NCI-H2029 (cell line): ENCODE data around the gene WDR19.
A peak's percentile ranks its signal among the peaks of the same experiment; 100 is the strongest.
"Not testable (repeated sequence)": the region's sequence is repeated elsewhere in the genome, so short reads cannot be mapped to it uniquely, and the experiment has no call there.

ENCODE experiments used
- DNase-seq: peaks from one replicate; lab custom pipeline; 2025; lab: John Stamatoyannopoulos, UW

Gene WDR19

DNA sequence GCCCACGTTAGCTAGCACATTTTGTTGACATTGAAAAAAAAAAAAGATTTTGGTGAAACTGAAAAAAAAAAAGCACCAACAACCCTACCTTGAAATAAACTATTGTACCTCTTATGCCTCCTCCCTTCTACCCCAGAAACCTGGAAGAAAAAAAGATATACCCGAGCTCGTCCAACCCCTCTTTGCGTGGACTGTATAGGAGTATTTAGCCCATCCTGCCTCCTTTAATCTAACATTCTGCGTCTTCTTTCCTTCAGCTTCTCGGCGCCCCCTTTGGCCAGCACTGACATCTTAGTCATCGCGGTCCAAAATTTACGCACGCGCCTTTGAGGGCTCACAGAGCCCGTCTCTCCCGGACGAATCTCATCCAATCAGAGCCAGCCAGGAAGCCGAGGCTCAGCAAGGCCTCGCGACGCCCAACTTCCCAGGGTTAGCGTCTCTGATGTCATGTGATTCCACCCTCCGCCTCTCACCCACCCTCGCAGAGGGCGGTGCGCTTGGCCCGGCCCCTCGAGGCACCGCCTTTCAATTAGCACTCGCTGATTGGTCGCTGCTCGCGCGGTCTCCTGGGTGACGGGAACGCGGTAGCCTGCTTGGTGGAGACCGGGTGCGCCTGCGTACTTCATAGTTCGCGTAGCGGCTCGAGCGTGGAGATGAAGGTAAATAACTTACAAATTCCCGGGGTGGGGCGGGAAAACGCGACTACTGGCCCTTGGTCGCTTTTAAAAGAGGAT lies at the start of gene WDR19:
Gene WDR19, plus strand, starts transcription at position 625 of the 734 bp plus-strand sequence. Its CDS starts 29 bp downstream, at position 654.
- DNase-seq: peak; percentile 98

DNA sequence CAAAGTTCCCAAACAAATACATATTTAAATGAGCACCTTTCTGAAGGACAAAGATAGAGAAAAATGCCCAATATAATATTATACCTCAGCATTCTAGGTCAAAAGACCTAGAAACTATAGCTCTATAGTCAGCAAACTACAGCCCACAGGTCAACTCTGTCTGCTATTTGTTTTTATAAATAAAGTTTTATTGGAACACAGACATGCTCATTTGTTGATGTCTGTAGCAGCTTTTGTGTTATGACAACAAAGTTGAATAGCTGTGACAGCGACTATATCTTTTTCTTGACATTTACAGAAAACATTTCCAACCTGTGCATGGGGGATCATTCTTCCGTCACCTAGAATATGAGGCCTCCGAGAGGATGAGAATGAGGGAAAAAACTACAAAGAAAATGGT lies 48.7 kb upstream of the WDR19 start:
- DNase-seq: no peak

DNA sequence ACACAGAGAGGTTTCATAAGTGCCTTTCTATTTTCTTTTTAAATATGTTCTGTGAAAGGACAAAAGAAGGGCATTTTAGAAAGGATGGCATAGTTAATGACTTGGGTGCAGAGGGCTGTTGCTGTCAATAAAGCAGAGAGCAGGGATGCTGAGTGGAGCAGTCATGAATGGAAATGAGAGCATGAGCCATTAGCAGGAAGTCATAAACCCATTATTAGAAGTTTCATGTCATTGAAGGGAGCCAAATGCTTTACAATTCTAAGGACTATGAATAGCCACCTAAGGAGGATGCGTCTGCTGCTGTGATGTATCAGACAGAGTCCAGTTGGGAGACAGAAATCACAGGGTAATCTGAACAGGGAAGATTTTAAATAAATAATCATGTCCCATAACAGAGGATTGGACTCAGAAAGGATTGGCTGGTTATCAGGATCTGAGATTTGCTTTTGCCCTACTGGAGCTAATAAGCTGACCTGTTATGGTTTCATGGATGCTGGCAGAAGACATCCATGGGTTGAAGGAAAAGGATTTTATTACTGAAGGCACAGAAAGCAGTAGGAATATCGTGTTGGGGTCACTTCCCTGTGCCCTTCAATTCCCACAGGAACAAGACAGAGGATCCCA lies 47.5 kb upstream of the WDR19 start:
- no peak for DNase-seq

DNA sequence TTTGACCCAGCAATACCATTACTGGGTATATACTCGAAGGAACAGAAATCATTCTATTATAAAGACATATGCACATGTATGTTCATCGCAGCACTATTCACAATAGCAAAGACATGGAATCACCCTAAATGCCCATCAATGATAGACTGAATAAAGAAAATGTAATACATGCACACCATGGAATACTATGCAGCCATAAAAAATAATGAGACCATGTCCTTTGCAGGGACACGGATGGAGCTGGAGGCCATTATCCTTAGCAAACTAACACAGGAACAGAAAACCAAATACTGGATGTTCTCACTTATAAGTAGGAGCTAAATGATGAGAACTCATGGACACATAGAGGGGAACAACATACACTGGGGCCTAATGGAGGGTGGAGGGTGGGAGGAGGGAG lies 44.1 kb upstream of the WDR19 start:
- DNase-seq: not testable (repeated sequence)

DNA sequence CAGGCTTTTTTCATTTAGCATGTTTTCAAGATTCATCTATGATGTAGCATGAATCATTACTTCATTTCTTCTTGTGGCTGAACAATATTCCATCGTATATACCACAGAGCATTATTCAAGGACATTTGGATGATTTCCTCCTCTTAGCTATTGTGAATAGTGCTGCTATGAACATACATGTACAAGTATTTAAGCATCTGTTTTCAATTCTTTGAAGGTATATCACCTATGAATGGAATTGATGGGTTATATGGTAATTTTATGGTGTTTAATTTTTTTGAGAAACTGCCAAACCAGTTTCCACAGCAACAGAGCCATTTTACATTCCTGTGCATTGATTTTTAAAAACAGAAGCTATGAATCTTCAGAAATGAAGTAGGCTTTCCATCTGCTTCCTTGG lies 36.1 kb upstream of the WDR19 start:
- no peak for DNase-seq

DNA sequence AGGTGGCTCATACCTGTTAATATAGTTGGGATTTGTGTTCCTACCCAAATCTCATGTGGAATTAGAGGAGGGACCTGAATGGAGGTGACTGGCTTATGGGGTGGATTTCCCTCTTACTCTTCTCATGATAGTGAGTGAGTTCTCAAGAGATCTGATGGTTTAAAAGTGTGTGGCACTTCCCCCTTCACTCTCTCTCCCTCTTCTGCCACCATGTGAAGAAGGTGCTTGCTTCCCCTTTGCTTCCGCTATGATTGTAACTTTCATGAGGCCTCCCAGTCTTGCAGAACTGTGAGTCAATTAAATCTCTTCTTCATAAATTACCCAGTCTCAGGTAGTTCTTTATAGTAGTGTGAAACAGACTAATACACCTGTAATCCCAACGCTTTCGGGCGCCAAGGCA lies 28.3 kb upstream of the WDR19 start:
- DNase-seq: no peak

DNA sequence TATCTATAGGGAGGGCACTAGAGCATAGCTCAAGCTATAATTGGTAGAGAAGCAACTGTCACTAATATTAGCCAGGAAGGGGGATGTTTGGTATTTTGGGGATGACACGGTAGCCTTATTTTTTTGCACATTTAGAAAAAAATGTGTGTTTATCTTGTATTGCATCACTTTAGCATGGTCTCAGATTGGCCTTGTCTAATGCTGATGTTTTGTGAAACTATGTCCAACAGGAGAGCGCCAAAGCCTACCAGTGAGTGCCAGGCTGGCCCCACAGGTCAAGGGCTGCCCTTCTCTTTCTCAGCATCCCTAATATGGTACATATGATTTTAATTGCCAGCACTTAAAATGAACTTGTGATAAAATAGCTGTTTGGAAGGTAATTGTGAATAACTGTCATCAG lies 24.8 kb upstream of the WDR19 start:
- no peak for DNase-seq

DNA sequence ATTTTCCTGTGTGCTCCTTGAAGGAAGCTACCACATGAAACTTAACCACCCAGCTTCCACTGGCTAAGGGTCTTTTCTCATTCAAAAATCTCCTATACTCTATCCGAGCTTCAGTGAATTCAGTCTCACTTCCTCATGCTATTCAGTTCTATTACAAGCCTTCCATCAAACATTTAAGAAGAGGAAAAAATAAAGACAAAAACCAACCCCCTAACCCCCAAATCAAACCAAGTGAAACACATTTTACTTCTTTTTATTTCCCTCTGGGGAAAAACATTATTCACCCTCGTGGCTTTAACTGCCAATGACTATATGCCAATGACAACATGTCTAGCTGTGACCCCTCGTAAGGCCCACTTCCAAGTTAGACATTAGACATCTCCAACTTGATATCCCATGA lies 16.2 kb upstream of the WDR19 start:
- DNase-seq: no peak

DNA sequence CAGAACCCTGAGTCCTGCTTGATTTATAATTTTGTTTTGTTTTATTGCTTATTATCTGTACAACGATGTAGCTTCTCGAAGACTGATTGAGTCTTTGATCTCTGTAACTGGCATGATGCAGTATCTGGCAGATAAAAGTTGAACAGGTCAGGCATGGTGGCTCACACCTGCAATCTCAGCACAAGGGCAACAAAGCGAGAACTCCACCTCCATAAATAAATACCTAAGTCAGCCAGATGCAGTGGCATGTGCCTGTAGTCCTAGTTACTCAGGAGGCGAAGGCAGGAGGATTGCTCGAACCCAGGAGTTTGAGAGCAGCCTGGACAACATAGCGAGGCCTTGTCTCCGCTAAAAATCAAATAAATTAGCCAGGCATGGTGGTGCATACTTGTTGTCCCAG lies 15.7 kb upstream of the WDR19 start:
- no peak for DNase-seq

DNA sequence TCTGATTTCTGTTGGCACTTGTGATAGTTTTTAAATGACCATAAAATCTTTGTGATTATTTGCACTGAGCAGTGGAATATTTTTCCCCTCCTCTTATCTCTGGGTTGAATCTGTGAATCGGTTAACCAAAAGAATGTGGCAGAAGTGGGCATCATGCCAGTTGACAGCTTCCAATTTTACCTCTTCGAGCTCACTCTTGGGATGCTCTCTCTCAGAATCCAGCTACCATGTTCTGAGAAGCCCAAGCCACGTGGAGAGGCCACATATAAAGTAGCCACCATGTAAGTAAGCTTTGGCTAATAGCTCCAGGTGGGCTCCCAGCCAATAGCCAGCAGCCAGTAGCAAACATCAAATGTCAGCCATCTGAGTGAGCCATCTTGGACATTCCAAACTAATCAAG lies 12.9 kb upstream of the WDR19 start:
- no peak for DNase-seq

DNA sequence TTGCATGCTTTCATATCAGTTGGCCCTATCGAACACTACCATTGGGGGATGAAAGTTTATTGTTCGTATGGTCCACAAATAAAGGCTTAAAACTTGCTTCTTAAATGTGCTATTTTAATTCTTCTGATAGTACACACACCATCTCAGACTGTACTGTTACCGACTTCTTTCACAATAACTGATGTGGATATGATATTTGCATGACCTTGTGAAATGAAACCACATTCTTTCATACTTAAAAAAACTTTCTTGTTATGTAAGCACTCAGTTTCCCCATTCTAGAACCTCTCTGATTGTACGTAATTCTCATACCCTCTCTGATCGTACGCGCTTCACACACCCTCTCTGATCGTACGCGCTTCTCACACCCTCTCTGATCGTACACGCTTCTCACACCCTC lies 12.0 kb upstream of the WDR19 start:
- DNase-seq: no peak

DNA sequence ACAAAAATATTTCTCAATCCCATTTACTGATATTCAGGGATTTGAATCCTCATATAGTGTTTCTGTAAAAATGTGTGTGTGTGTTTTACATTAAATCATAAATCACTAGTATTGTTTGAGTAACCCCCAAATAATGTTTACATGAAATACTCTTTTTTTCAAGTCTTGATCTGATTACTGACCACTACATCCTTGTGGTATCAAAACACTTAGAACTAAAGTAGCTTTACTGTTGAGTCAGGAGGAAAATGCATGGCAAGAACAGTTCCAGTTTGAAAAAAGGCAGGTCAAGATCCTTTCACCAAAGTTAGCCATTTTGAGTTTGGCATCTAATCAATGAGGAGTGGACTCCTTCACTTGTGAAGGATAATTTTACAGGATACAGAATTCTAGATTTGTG lies 3.6 kb upstream of the WDR19 start:
- no peak for DNase-seq

DNA sequence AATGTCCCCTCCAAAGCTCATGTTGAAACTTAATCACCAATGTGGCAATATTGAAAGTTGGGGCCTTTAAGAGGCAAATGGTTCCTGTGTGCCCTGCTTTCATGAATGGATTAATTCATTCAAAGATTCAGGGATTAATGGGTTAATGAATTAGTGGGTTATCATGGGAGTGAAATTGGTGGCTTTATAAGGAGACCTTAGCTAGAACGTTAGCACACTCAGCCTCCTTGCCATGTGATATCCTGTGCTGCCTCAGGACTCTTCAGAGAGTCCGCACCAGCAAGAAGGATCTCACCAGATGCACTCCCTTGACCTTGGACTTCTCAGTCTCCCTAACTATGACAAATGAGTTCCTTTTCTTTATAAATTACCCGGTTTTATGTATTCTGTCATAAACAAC lies 2.6 kb upstream of the WDR19 start:
- no peak for DNase-seq

DNA sequence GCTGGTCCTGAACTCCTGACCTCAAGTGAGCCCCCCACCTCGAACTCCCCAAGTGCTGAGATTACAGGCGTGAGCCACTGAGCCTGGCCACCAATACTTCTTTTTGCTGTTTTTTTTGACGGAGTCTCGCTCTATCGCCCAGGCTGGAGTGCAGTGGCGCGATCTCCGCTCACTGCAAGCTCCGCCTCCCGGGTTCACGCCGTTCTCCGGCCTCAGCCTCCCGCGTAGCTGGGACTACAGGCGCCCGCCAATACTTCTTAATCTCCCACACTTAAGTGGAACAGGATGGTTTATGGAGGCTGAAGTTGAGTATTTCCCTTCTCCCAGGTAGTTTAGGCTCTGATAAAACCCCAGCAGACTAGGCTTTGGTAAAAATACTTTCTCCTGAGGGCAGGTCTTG lies 1.7 kb upstream of the WDR19 start:
- DNase-seq: not testable (repeated sequence)

DNA sequence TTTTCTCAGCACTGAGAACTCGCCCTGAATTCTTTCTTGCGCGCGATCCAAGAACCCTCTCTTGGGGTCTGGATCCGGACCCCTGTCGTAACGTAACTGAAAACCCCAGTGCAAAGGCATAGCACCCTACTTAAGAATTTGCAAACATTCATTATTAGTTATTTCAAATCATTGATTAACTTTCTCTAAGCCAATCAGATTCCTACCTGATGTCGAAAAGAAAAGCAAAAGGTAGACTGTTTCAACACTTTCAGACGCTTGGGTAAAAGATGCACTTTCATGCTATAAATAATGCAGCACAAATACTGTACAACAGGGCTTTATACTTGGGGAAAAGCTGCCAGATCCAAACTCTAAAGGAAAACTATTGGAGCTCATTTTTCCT lies 817 bp upstream of the WDR19 start:
- no peak for DNase-seq

DNA sequence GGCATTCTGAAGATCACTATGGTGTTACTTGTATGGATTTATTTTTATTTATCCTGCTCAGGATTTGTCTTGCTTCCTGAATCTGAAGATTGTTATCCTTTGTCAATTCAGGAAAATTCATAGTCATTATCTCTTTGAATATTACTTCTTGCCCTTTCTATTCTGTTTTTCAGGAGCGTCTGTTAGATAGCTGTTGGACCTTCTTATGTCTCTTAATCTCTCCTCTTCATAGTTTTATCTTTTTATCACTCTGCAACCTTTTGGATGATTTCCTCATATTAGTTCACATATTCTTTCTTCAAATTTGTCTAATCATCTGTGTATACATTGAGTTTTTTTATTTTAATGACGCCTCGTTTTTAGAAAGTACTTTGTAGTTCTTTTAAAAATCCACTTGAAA lies 19.6 kb downstream of the WDR19 start:
- DNase-seq: no peak

DNA sequence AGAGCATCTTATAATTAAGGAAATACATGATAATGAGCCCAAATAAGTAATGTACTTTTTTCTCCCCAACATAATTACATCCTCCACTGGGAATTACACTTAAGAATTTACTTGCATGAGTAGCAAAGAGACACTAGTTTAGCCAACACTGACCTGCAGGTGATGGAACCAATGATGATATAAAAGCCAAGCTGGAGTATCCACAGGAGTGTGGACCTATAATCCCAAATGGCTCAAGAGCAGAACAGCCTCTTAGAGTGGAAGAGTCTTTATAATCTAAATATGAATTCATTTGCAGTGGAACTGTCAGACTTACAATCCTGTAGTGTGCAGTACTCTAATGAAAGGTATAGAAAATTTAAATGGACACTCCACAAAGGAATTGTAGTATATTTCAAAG lies 22.2 kb downstream of the WDR19 start:
- DNase-seq: no peak

DNA sequence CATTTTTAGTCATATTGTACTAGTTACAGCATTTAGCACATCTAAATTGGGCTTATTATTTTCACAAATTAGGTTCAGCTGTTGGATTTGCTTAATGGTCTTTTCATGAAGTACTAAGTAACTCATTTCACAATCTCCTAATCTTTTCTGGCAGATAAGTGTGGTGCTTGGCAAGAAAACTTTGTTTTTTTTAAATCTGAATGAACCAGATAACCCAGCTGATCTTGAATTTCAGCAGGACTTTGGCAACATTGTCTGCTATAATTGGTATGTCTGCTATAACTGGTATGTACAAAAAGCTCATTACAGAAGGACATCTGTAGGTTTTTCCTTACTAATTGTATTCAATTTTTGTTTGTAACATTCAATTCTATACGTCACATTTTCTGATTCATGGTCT lies 22.7 kb downstream of the WDR19 start:
- DNase-seq: no peak

DNA sequence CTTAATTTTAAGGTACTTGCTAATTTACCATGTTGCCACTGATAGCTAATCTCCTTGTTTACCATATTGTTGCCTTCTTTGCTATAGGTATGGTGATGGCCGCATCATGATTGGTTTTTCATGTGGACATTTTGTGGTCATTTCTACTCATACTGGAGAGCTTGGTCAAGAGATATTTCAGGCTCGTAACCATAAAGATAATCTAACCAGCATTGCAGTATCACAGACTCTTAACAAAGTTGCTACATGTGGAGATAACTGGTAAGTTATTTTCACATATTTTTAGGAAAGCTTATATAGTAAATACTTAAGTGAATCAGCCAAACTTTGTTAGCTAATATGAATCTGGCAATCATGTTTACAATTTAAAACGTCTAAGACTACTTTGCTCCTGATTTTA lies 23.1 kb downstream of the WDR19 start:
- no peak for DNase-seq

DNA sequence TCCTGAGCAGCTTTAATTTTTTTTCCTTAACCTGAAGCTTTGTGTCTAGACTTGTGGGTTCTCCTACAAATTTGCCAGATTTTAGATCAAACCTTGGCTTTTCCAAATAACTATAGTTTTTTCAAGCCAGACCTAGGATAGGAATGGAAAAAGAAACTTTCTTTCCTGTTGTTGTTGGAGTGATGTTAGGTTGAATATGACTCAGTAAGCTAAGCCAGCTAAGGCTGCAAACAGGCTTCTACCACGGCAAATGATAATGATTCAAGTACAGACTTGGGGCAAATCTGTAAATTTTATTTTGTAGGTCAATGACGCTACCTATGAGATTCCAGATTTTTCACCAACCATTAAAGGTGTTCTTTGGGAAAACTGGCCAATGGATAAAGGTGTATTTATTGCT lies 45.6 kb downstream of the WDR19 start:
- DNase-seq: no peak

DNA sequence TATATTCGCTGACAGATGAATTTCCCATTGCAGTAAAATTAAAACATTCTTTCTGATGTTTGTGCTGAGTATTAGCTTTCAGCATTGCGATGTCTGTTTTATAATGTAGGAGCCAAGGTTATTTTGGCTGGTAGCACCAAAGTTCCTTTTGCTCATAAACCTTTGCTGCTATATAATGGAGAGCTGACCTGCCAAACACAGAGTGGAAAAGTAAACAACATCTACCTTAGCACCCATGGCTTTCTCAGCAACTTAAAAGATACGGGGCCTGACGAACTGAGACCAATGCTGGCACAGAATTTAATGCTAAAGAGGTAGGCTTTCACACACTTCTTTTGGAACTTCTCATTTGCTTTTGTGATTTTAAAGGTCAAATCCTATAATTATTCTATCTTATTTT lies 46.0 kb downstream of the WDR19 start:
- no peak for DNase-seq

DNA sequence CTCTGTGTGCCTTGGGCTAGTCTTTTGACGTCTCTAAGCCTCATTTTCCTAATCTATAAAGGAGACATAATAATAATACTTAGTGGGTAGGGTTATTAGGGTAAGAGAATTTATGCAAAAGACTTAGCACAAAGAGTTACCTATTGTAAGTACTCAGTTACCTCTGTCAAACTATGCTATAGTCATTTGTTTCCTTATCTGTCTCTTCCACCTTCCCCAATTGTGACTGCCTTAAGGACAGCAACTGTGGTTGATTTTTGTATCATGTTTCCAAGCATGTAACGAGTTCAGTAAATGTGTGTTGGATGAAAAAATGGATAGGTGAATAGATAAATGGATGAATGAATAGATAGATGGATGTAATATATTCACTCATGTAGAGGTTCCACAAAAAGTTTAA lies 48.1 kb downstream of the WDR19 start:
- DNase-seq: no peak

DNA sequence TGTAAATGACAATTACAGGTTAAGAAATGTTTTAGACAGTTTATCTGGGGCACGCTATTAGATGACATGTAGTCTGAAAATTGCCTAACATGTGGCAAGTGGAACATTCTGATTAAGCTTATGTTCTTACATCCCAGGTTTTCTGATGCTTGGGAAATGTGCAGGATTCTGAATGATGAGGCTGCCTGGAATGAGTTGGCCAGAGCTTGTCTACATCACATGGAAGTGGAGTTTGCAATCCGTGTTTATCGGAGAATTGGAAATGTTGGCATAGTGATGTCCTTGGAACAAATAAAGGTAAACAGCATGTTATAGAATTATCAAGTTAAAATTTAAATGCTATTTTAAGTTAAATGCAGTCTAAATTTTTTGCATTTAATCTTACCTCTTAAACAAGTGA lies 49.3 kb downstream of the WDR19 start:
- no peak for DNase-seq

DNA sequence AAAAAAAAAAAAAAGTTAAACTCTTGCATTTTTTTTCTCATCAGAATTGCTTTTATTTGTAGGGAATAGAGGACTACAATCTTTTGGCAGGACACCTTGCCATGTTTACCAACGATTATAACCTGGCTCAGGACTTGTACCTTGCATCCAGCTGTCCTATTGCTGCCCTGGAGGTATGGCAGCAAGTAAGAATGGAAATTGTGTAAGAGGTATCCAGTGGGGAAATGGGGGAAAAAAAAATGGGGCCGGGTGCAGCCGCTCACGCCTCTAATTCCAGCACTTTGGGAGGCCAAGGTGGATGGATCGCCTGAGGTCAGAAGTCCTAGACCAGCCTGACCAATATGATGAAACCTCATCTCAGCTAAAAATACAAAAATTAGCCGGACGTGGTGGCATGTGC lies 49.8 kb downstream of the WDR19 start:
- no peak for DNase-seq
